T-cell (primary cell): ENCODE measurements around the gene TNRC6B. TPM values are rescaled to one million over a fixed set of nuclear protein-coding genes. Genes with fewer than 3 reads are reported as not detected.
A peak's percentile ranks its signal among the peaks of the same experiment; 100 is the strongest.

Source experiments
- ATAC-seq, 4 experiments: fragments of 200-7000 bp in 3 of 4; fragments of 150-1000 bp in 1 of 4; cut with Tn5 transposase; replicated peaks in 1 of 4; 1 replicate in 3 of 4; 2 replicates in 1 of 4; pipeline ENCODE4 v1.10.0; 2021; ENCODE audit warnings: moderate library complexity in 3 of 4, mild to moderate bottlenecking in 2 of 4, moderate number of reproducible peaks in 1 of 4
- CTCF ChIA-PET, 2 donors: fragments of 300-600 bp; sonication (Branson Sonifier 250); formaldehyde crosslinking; loops; one replicate each; lab custom pipeline; 2022; ENCODE audit warnings: antibody characterized with exemption in 2 of 2; lab: Charles Lee
- POLR2A ChIA-PET, 2 donors: fragments of 300-600 bp; sonication (Branson Sonifier 250); formaldehyde crosslinking; loops; one replicate each; lab custom pipeline; 2022; ENCODE audit warnings: antibody characterized with exemption in 2 of 2; lab: Charles Lee
- DNase-seq, 35 experiments: peaks; one replicate each; pipeline versions ENCODE4 v3.0.0 to v3.0.0-alpha.2; 2013 to 2023
- H3K27ac ChIP-seq: one replicate; pipeline ENCODE4 v1.5.1; 2013; ENCODE audit warnings: low read length
- H3K27me3 ChIP-seq, 2 experiments: replicated peaks in 1 of 2; 1 replicate in 1 of 2; 2 replicates in 1 of 2; pipeline versions ENCODE4 v1.6.1 to v1.7.0; 2013; ENCODE audit warnings: low read length in 1 of 2, mixed read lengths in 1 of 2; ENCODE audit not compliant: control insufficient read depth in 2 of 2, insufficient read depth in 2 of 2; ENCODE audit errors: extremely low read depth in 1 of 2
- H3K36me3 ChIP-seq, 2 donors: 1 replicate in 1 of 2; 2 replicates in 1 of 2; pipeline versions ENCODE4 v1.6.1 to v1.7.0; 2013; ENCODE audit warnings: low read length in 1 of 2; ENCODE audit not compliant: control insufficient read depth in 2 of 2, insufficient read depth in 1 of 2; ENCODE audit errors: extremely low read depth in 1 of 2
- H3K4me1 ChIP-seq, 2 experiments: 1 replicate in 1 of 2; 2 replicates in 1 of 2; pipeline versions ENCODE4 v1.6.1 to v1.7.0; 2013; ENCODE audit warnings: low read length in 2 of 2, mixed read lengths in 1 of 2; ENCODE audit not compliant: insufficient read depth in 2 of 2, control insufficient read depth in 1 of 2; ENCODE audit errors: extremely low read depth in 1 of 2
- H3K4me3 ChIP-seq, 2 donors: 1 replicate in 1 of 2; 2 replicates in 1 of 2; pipeline versions ENCODE4 v1.5.1 to v1.7.0; 2013; ENCODE audit warnings: mild to moderate bottlenecking in 2 of 2, low read length in 1 of 2, moderate library complexity in 1 of 2; ENCODE audit not compliant: control insufficient read depth in 1 of 2; ENCODE audit errors: extremely low read depth in 1 of 2
- H3K9me3 ChIP-seq: 2 replicates; pipeline ENCODE4 v1.7.0; 2013
- H3K27ac Mint-ChIP-seq, 2 donors: one replicate each; pipeline ENCODE4 v1.8.0; 2020 to 2021; ENCODE audit warnings: mild to moderate bottlenecking in 2 of 2, mixed read lengths in 2 of 2
- H3K27me3 Mint-ChIP-seq, 2 donors: one replicate each; pipeline ENCODE4 v1.8.0; 2021 to 2022; ENCODE audit warnings: mixed read lengths in 2 of 2
- H3K36me3 Mint-ChIP-seq: one replicate; pipeline ENCODE4 v1.8.0; 2021; ENCODE audit warnings: mixed read lengths
- H3K4me1 Mint-ChIP-seq, 3 donors: one replicate each; pipeline ENCODE4 v1.8.0; 2020 to 2022; ENCODE audit warnings: mixed read lengths in 3 of 3, mild to moderate bottlenecking in 1 of 3
- H3K4me3 Mint-ChIP-seq, 3 donors: one replicate each; pipeline ENCODE4 v1.8.0; 2020 to 2022; ENCODE audit warnings: mild to moderate bottlenecking in 3 of 3, mixed read lengths in 3 of 3, moderate library complexity in 3 of 3
- H3K9me3 Mint-ChIP-seq, 3 donors: one replicate each; pipeline ENCODE4 v1.8.0; 2020 to 2022; ENCODE audit warnings: mixed read lengths in 3 of 3
- WGBS: methylation state at CpG from one replicate; pipeline ENCODE4 v1.1.5; 2013; ENCODE audit warnings: missing lambda C conversion rate; ENCODE audit not compliant: insufficient coverage; 5-methylcytosine and 5-hydroxymethylcytosine counted together
- total RNA-seq, 35 experiments: library from RNA in 6 of 35; stranded (reverse) in 6 of 35; fragments of 120-200 nt in 1 of 35; gene quantifications; one replicate each; pipeline versions ENCODE4 v1.2.1 to v1.2.4 and lab custom pipeline; 2013 to 2026

TNRC6B gene, protein sequence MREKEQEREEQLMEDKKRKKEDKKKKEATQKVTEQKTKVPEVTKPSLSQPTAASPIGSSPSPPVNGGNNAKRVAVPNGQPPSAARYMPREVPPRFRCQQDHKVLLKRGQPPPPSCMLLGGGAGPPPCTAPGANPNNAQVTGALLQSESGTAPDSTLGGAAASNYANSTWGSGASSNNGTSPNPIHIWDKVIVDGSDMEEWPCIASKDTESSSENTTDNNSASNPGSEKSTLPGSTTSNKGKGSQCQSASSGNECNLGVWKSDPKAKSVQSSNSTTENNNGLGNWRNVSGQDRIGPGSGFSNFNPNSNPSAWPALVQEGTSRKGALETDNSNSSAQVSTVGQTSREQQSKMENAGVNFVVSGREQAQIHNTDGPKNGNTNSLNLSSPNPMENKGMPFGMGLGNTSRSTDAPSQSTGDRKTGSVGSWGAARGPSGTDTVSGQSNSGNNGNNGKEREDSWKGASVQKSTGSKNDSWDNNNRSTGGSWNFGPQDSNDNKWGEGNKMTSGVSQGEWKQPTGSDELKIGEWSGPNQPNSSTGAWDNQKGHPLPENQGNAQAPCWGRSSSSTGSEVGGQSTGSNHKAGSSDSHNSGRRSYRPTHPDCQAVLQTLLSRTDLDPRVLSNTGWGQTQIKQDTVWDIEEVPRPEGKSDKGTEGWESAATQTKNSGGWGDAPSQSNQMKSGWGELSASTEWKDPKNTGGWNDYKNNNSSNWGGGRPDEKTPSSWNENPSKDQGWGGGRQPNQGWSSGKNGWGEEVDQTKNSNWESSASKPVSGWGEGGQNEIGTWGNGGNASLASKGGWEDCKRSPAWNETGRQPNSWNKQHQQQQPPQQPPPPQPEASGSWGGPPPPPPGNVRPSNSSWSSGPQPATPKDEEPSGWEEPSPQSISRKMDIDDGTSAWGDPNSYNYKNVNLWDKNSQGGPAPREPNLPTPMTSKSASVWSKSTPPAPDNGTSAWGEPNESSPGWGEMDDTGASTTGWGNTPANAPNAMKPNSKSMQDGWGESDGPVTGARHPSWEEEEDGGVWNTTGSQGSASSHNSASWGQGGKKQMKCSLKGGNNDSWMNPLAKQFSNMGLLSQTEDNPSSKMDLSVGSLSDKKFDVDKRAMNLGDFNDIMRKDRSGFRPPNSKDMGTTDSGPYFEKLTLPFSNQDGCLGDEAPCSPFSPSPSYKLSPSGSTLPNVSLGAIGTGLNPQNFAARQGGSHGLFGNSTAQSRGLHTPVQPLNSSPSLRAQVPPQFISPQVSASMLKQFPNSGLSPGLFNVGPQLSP (N-terminal part only)
- 100 to 1,000 TPM; 122 to 173 (median 143) TPM for total RNA-seq
- 98.9 TPM for total RNA-seq (2013)
- 49.2 to 470 (median 314) reads per million in 29 experiments for total RNA-seq (lab: John Stamatoyannopoulos, UW)

DNA sequence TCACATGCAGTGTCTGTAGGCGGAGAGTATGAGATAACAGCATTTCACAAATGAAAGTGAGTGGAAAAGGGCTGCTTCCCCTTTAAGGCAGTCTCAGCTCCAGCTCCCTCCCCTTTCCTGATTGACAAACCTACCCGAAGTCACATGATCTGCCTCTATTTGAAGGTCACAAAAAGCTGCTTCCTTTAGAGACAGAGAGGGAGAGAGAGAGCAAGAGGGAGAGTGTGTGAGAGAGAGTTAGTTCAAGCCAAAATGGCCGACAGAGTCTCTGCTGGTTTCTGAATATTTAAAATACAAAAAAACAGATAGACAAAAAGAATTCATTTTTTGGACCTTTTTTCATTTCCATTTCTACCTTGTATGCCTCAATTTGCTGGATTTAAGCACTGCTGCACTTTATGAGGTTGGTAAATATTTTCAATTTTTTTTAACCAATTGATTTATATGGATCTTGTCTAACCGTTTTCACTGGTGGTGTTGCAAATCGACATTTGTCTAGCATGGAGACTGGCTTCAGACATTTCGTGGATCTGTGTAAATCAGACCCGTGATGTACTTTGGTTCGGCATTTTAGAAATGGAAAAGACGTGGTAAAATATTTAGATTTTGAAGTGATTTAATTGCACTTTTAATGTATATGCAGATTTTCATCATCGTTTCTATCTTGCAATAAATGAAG lies at the start of gene TNRC6B:
Gene TNRC6B (plus strand): TSS at position 188 of the 679 bp plus-strand sequence. CDS start 211 bp downstream, at position 399.
- Histone ChIP-seq H3K27ac (peak within 1 kb of the TSS; percentile 57), H3K9me3 (no peaks in the 10 kb centered on the region), H3K36me3 (no peaks in the 10 kb centered on the region), H3K4me1 (peaks cover 41 to 42% of the 10 kb centered on the region in 2 experiments), H3K4me3 (peak within 1 kb of the TSS; percentile 59 to 82), H3K27me3 (no peaks in the 10 kb centered on the region)
- ATAC-seq: peak; percentile 84 to 92 (median 90)
- Mint-ChIP-seq H3K4me3 (peak within 1 kb of the TSS; percentile 76 to 92 (median 86)), H3K36me3 (no peaks in the 10 kb centered on the region), H3K27me3 (no peaks in the 10 kb centered on the region), H3K4me1 (peaks cover 60 to 67% (median 67%) of the 10 kb centered on the region in 3 donors), H3K9me3 (no peaks in the 10 kb centered on the region), H3K27ac (peak within 1 kb of the TSS; percentile 91)
- peak; percentile 31 to 94 (median 73) for DNase-seq
- CTCF ChIA-PET: interaction anchor here in 1 of 2 donors (0.5 to 1.5 kb wide), 6 partner anchors 25 to 208 kb away, joined by 3 to 12 read pairs (median 4); partner anchors contain the start of gene ADSL
- WGBS: 0% methylated on average over 2 of the region's 10 CpGs
- POLR2A ChIA-PET: interaction anchor here (0.5 to 1.5 kb wide), 11 partner anchors 12 to 680 kb away, joined by 3 to 13 read pairs (median 3); partner anchors contain the start of gene MRTFA (in 1 of the 2)

DNA sequence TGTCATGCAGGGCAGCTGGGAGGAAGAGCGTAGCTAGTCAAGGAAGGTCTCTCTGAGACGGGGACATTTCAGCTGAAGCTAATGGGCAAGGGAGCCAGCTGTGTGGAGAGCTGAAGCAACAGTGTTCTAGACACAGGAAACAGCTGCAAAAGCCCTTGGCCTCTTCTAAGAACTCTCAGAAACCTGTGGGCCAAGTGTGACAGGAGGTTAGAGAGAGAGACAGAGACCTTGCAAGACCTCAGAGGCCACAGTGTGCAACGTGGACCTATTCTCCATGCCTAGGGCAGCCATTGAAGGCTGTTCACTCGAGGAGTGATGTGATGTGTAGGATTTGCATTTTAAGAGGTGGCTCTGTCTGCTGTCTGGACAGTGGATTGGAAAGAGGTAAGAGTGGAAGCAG lies 48.7 kb upstream of the TNRC6B start:
- CTCF ChIA-PET: no interaction called here
- H3K36me3 ChIP-seq: peaks cover 0 to 35% of the 10 kb centered on the region in 2 donors
- POLR2A ChIA-PET: no interaction called here

DNA sequence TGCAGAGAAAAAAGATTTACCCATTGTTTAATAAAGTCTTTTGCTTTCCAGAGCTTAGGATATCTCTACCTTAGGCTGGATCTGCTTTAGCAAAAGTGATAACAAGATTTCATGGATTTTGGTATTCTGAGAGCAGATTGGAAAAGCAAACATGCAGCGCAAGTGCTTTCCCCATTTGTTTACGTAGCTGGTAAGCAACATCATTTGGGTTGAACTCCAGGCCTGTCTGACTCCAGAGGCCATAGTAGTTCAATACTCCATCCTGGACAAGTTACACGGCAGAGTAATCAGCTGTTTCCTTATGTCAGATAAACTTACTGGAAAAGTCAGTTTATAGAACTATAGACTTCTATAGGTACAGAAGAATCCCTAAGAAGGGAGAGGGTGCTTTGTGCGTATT lies 40.6 kb upstream of the TNRC6B start:
- CTCF ChIA-PET: interaction anchor here in 1 of 2 donors (1.5 kb wide), 1 partner anchor 9 kb away, joined by 5 read pairs; no protein-coding TSS in a partner anchor

More for the DNA sequence above, 48.7 kb upstream of the TNRC6B start:
- peak overlapping the region in 1 of 3 donors; percentile 51 for H3K4me3 Mint-ChIP-seq
- Histone ChIP-seq H3K27me3 (no peaks in the 10 kb centered on the region), H3K9me3 (no peaks in the 10 kb centered on the region), H3K4me1 (peaks cover 3 to 17% of the 10 kb centered on the region in 2 experiments), H3K4me3 (no peak overlapping the region), H3K27ac (peak overlapping the region; percentile 25)
- DNase-seq (peak in 11 of 35 experiments; percentile 7 to 37 (median 15)), ATAC-seq (peak in 2 of 4 experiments; percentile 53 to 70)
- no peaks in the 10 kb centered on the region for H3K27me3 Mint-ChIP-seq
- H3K27ac Mint-ChIP-seq: peak overlapping the region; percentile 11 to 26
- H3K4me1 Mint-ChIP-seq: peaks cover 31 to 38% (median 32%) of the 10 kb centered on the region in 3 donors
- H3K36me3 Mint-ChIP-seq: peaks cover 47% of the 10 kb centered on the region
- no peaks in the 10 kb centered on the region for H3K9me3 Mint-ChIP-seq
- 30% methylated on average over 4 of the region's 4 CpGs for WGBS

DNA sequence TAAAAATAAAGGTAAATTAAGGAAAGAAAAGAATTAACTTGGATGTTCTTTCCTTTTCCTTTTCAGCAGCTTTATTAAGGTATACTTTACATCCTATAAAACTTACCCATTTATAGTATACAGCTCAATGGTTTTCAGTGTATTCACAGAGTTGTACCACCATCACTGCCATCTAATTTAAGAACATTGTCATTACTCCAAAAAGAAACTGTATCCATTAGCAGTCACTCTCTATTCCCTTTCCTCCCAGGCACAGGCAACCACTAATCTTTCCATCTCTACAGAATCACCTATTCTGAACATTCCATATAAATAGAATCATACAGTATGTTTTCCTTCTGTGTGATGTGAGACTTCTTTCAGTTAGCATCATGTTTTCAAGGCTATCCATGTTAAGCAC lies 38.9 kb upstream of the TNRC6B start:
- Histone ChIP-seq H3K27ac (no peak overlapping the region), H3K9me3 (no peaks in the 10 kb centered on the region), H3K4me1 (no peaks in the 10 kb centered on the region), H3K36me3 (peaks cover 0 to 45% of the 10 kb centered on the region in 2 donors), H3K4me3 (no peak overlapping the region), H3K27me3 (no peaks in the 10 kb centered on the region)
- no peak overlapping the region for H3K27ac Mint-ChIP-seq
- H3K9me3 Mint-ChIP-seq: no peaks in the 10 kb centered on the region
- no peaks in the 10 kb centered on the region for H3K27me3 Mint-ChIP-seq
- ChIA-PET CTCF (interaction anchor here in 1 of 2 donors (0.7 kb wide), 1 partner anchor 18 kb away, joined by 4 read pairs; no protein-coding TSS in a partner anchor), POLR2A (no interaction called here)
- DNase-seq (no peak), ATAC-seq (no peak)
- no peak overlapping the region for H3K4me3 Mint-ChIP-seq
- H3K36me3 Mint-ChIP-seq: peaks cover 29% of the 10 kb centered on the region
- H3K4me1 Mint-ChIP-seq: peaks cover 11 to 31% (median 22%) of the 10 kb centered on the region in 3 donors

More for the DNA sequence above, 40.6 kb upstream of the TNRC6B start:
- ATAC-seq: no peak
- POLR2A ChIA-PET: interaction anchor here (0.5 to 0.6 kb wide), 3 partner anchors 8 to 243 kb away, joined by 3 to 9 read pairs (median 3); no protein-coding TSS in a partner anchor
- Mint-ChIP-seq H3K36me3 (peaks cover 37% of the 10 kb centered on the region), H3K27me3 (no peaks in the 10 kb centered on the region), H3K4me3 (no peak overlapping the region), H3K4me1 (peaks cover 11 to 31% (median 22%) of the 10 kb centered on the region in 3 donors), H3K27ac (peak overlapping the region in 1 of 2 donors; percentile 3), H3K9me3 (no peaks in the 10 kb centered on the region)
- no peaks in the 10 kb centered on the region for H3K27me3 ChIP-seq
- no peaks in the 10 kb centered on the region for H3K9me3 ChIP-seq
- H3K36me3 ChIP-seq: peaks cover 0 to 35% of the 10 kb centered on the region in 2 donors
- H3K27ac ChIP-seq: no peak overlapping the region
- H3K4me1 ChIP-seq: no peaks in the 10 kb centered on the region
- no peak overlapping the region for H3K4me3 ChIP-seq
- no peak for DNase-seq
- WGBS: 100% methylated on average over 3 of the region's 4 CpGs

DNA sequence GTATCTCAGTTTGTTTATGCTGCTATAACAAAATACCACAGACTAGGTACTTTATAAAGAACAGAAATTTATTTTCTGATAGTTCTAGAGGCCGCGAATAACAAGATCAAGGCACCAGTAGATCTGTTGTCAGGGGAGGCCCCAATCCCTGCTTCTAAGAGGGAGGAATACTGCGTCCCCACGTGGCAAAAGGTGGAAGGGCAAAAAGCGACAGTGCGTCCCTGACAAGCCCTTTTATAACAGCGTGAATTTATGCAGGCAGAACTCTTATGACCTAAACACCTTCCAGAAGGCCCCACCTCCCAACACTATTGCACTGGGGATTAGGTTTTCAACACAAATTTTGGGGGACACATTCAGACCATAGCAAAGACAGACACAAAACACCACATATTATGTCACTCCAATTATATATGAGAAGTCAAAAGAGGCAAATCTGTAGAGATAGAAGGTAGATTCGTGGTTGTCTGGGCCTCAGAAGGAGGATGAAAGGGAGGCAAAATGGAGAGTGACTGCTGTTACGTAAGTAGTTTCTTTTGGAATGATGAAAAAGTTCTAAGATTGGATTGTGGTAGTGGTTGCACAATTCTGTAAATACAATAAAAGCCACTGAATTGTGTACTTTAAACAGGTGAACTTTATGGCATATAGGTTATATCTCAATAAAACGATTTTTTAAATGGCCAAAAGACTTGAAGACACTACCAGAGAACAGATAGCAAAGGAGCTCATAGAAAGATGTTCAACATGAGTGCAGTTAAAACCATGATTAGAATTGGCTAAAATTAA lies 30.1 kb upstream of the TNRC6B start:
- H3K4me3 Mint-ChIP-seq: no peak overlapping the region
- no peaks in the 10 kb centered on the region for H3K4me1 ChIP-seq
- CTCF ChIA-PET: interaction anchor here in 1 of 2 donors (0.8 kb wide), 1 partner anchor 110 kb away, joined by 6 read pairs; no protein-coding TSS in a partner anchor
- H3K9me3 ChIP-seq: no peaks in the 10 kb centered on the region
- no peak overlapping the region for H3K27ac ChIP-seq
- H3K36me3 ChIP-seq: peaks cover 3 to 22% of the 10 kb centered on the region in 2 donors
- peaks cover 5 to 20% (median 15%) of the 10 kb centered on the region in 3 donors for H3K4me1 Mint-ChIP-seq
- no peak for DNase-seq
- no peak overlapping the region for H3K4me3 ChIP-seq
- 90% methylated on average over 3 of the region's 10 CpGs for WGBS
- H3K27me3 ChIP-seq: no peaks in the 10 kb centered on the region
- no peak for ATAC-seq
- no peaks in the 10 kb centered on the region for H3K27me3 Mint-ChIP-seq
- POLR2A ChIA-PET: no interaction called here
- H3K36me3 Mint-ChIP-seq: peaks cover 32% of the 10 kb centered on the region
- peak overlapping the region in 1 of 2 donors; percentile 29 for H3K27ac Mint-ChIP-seq
- H3K9me3 Mint-ChIP-seq: no peaks in the 10 kb centered on the region
